Mesenchymal stem cell (in vitro differentiated cells and primary cell): ENCODE results near the gene CDC73.

Source experiments
- DNase-seq: peaks from one replicate; pipeline ENCODE4 v3.0.0-alpha.2; 2013
- H2AFZ ChIP-seq: one replicate; pipeline ENCODE4 v1.6.1; 2013; ENCODE audit warnings: low read depth, mild to moderate bottlenecking, control low read depth, inconsistent platforms, low read length, moderate library complexity
- H2AK5ac ChIP-seq: 2 replicates; pipeline ENCODE4 v1.6.1; 2013; ENCODE audit warnings: low read length, moderate library complexity, mild to moderate bottlenecking, inconsistent platforms; ENCODE audit not compliant: severe bottlenecking
- H2BK120ac ChIP-seq: one replicate; pipeline ENCODE4 v1.6.1; 2013; ENCODE audit warnings: low read depth, mild to moderate bottlenecking, inconsistent platforms, low read length, moderate library complexity
- H2BK12ac ChIP-seq, 2 experiments: one replicate each; pipeline ENCODE4 v1.6.1; 2013; ENCODE audit warnings: inconsistent platforms in 2 of 2, low read length in 2 of 2, mild to moderate bottlenecking in 2 of 2, moderate library complexity in 2 of 2, control low read depth in 1 of 2
- H2BK15ac ChIP-seq: one replicate; pipeline ENCODE4 v1.6.1; 2013; ENCODE audit warnings: mild to moderate bottlenecking, low read depth, inconsistent platforms; ENCODE audit not compliant: poor library complexity, severe bottlenecking
- H2BK5ac ChIP-seq: 2 replicates; pipeline ENCODE4 v1.6.1; 2013; ENCODE audit warnings: low read depth, mild to moderate bottlenecking, low read length, control low read depth, inconsistent platforms; ENCODE audit not compliant: poor library complexity, severe bottlenecking
- H3K14ac ChIP-seq, 2 experiments: one replicate each; pipeline ENCODE4 v1.6.1; 2013; ENCODE audit warnings: inconsistent platforms in 2 of 2, low read length in 2 of 2, control low read depth in 1 of 2, mild to moderate bottlenecking in 1 of 2, moderate library complexity in 1 of 2
- H3K18ac ChIP-seq, 2 experiments: one replicate each; pipeline ENCODE4 v1.6.1; 2013; ENCODE audit warnings: inconsistent platforms in 2 of 2, low read length in 2 of 2, control low read depth in 1 of 2, low read depth in 1 of 2, mild to moderate bottlenecking in 1 of 2
- H3K23ac ChIP-seq, 2 experiments: one replicate each; pipeline ENCODE4 v1.6.1; 2013; ENCODE audit warnings: inconsistent platforms in 2 of 2, low read length in 2 of 2, mild to moderate bottlenecking in 2 of 2, moderate library complexity in 2 of 2, control low read depth in 1 of 2
- H3K27ac ChIP-seq: 2 replicates; pipeline ENCODE4 v1.5.1; 2013; ENCODE audit warnings: mild to moderate bottlenecking, moderate library complexity, low read length, control low read depth, inconsistent platforms; ENCODE audit not compliant: poor library complexity, severe bottlenecking
- H3K27me3 ChIP-seq, 2 experiments: 2 replicates each; pipeline versions ENCODE4 v1.6.1 to v1.7.0; 2013; ENCODE audit warnings: low read length in 2 of 2, mild to moderate bottlenecking in 2 of 2, moderate library complexity in 2 of 2, control low read depth in 1 of 2, inconsistent platforms in 1 of 2; ENCODE audit not compliant: control insufficient read depth in 1 of 2, insufficient read depth in 1 of 2
- H3K36me3 ChIP-seq, 2 experiments: 2 replicates each; pipeline versions ENCODE4 v1.6.1 to v1.7.0; 2013; ENCODE audit warnings: low read length in 2 of 2, control low read depth in 1 of 2, inconsistent platforms in 1 of 2, low read depth in 1 of 2, mild to moderate bottlenecking in 1 of 2; ENCODE audit not compliant: insufficient read depth in 2 of 2, control insufficient read depth in 1 of 2
- H3K4ac ChIP-seq, 2 experiments: one replicate each; pipeline ENCODE4 v1.6.1; 2013; ENCODE audit warnings: inconsistent platforms in 2 of 2, low read length in 2 of 2, mild to moderate bottlenecking in 2 of 2, moderate library complexity in 2 of 2, control low read depth in 1 of 2, low read depth in 1 of 2
- H3K4me1 ChIP-seq: 2 replicates; pipeline ENCODE4 v1.6.1; 2013; ENCODE audit warnings: low read depth, low read length, control low read depth; ENCODE audit not compliant: control insufficient read depth, insufficient read depth
- H3K4me2 ChIP-seq: 2 replicates; pipeline ENCODE4 v1.6.1; 2013; ENCODE audit warnings: low read length, mild to moderate bottlenecking, inconsistent platforms; ENCODE audit not compliant: poor library complexity, severe bottlenecking
- H3K4me3 ChIP-seq, 2 experiments: 2 replicates each; pipeline versions ENCODE4 v1.5.1 to v1.7.0; 2013; ENCODE audit warnings: low read length in 2 of 2, mild to moderate bottlenecking in 2 of 2, control low read depth in 1 of 2, low read depth in 1 of 2; ENCODE audit not compliant: insufficient read depth in 1 of 2
- H3K79me1 ChIP-seq: replicated peaks from 2 replicates; pipeline ENCODE4 v1.6.1; 2013; ENCODE audit warnings: mild to moderate bottlenecking, control low read depth, low read length, inconsistent platforms; ENCODE audit not compliant: poor library complexity, severe bottlenecking
- H3K9ac ChIP-seq: 2 replicates; pipeline ENCODE4 v1.7.0; 2013; ENCODE audit warnings: mild to moderate bottlenecking, low read length, moderate library complexity
- H3K9me3 ChIP-seq: 2 replicates; pipeline ENCODE4 v1.7.0; 2013; ENCODE audit warnings: mild to moderate bottlenecking, low read length; ENCODE audit not compliant: control insufficient read depth
- H4K8ac ChIP-seq: one replicate; pipeline ENCODE4 v1.6.1; 2013; ENCODE audit warnings: inconsistent platforms, mild to moderate bottlenecking, low read length, moderate library complexity
- H4K91ac ChIP-seq: one replicate; pipeline ENCODE4 v1.6.1; 2013; ENCODE audit warnings: mild to moderate bottlenecking, low read length, inconsistent platforms
- WGBS: methylation state at CpG from one replicate; pipeline ENCODE4 v1.1.7; 2013; ENCODE audit warnings: mixed read lengths; 5-methylcytosine and 5-hydroxymethylcytosine counted together

CDC73 gene

GRCh38 chr1:193256019-193256418 is 134.2 kb downstream of the CDC73 start:
- Histone ChIP-seq H4K8ac (no peak overlapping the region), H3K14ac (no peak overlapping the region), H3K27me3 (no peaks in the 10 kb centered on the region), H3K79me1 (peaks cover 3% of the 10 kb centered on the region), H3K9me3 (no peaks in the 10 kb centered on the region), H2AFZ (no peak overlapping the region), H3K18ac (no peak overlapping the region), H3K27ac (no peak overlapping the region), H2BK12ac (no peak overlapping the region), H3K4me3 (no peak overlapping the region), H3K4ac (no peak overlapping the region), H3K36me3 (peaks cover 0 to 46% of the 10 kb centered on the region in 2 experiments), H2AK5ac (no peak overlapping the region), H3K23ac (no peak overlapping the region), H3K4me1 (no peaks in the 10 kb centered on the region), H2BK5ac (no peak overlapping the region), H3K4me2 (no peak overlapping the region), H4K91ac (no peak overlapping the region), H3K9ac (no peak overlapping the region), H2BK120ac (no peak overlapping the region), H2BK15ac (no peak overlapping the region)
- DNase-seq: no peak

- Histone ChIP-seq H4K8ac (no peak overlapping the region), H2BK15ac (no peak overlapping the region), H3K14ac (no peak overlapping the region), H3K27me3 (no peaks in the 10 kb centered on the region), H2BK12ac (no peak overlapping the region), H3K9ac (no peak overlapping the region), H2AFZ (no peak overlapping the region), H2AK5ac (no peak overlapping the region), H3K4me3 (no peak overlapping the region), H3K9me3 (no peaks in the 10 kb centered on the region), H4K91ac (no peak overlapping the region), H2BK120ac (no peak overlapping the region), H3K4ac (no peak overlapping the region), H3K18ac (no peak overlapping the region), H2BK5ac (no peak overlapping the region), H3K27ac (no peak overlapping the region), H3K4me2 (no peak overlapping the region), H3K36me3 (peaks cover 3 to 53% of the 10 kb centered on the region in 2 experiments), H3K4me1 (no peaks in the 10 kb centered on the region), H3K23ac (no peak overlapping the region), H3K79me1 (peaks cover 4% of the 10 kb centered on the region)
- no peak for DNase-seq
- WGBS: 100% methylated on average over 1 of the region's 2 CpGs
These were observed 137.8 kb downstream of the CDC73 start for GRCh38 chr1:193259636-193260035.

- no peak overlapping the region for H2AFZ ChIP-seq
- no peak overlapping the region for H3K27ac ChIP-seq
- H3K23ac ChIP-seq: no peak overlapping the region
- H3K18ac ChIP-seq: peak overlapping the region in 1 of 2 experiments; percentile 66
- no peak overlapping the region for H2BK15ac ChIP-seq
- no peak overlapping the region for H2BK120ac ChIP-seq
- WGBS: 86% methylated on average over 4 of the region's 4 CpGs
- H4K91ac ChIP-seq: no peak overlapping the region
- H3K9ac ChIP-seq: no peak overlapping the region
- no peaks in the 10 kb centered on the region for H3K9me3 ChIP-seq
- H3K4me2 ChIP-seq: no peak overlapping the region
- no peak overlapping the region for H3K4me3 ChIP-seq
- no peak overlapping the region for H2BK12ac ChIP-seq
- H3K36me3 ChIP-seq: peaks cover 3 to 55% of the 10 kb centered on the region in 2 experiments
- H4K8ac ChIP-seq: no peak overlapping the region
- no peaks in the 10 kb centered on the region for H3K4me1 ChIP-seq
- peaks cover 4% of the 10 kb centered on the region for H3K79me1 ChIP-seq
- no peak overlapping the region for H2AK5ac ChIP-seq
- no peak overlapping the region for H2BK5ac ChIP-seq
- H3K4ac ChIP-seq: no peak overlapping the region
- H3K14ac ChIP-seq: no peak overlapping the region
- H3K27me3 ChIP-seq: no peaks in the 10 kb centered on the region
- DNase-seq: no peak
These were observed 138.4 kb downstream of the CDC73 start for GRCh38 chr1:193260056-193260745.

GRCh38 chr1:193260896-193261295 is 139.1 kb downstream of the CDC73 start:
- H3K9me3 ChIP-seq: no peaks in the 10 kb centered on the region
- peaks cover 4% of the 10 kb centered on the region for H3K79me1 ChIP-seq
- H3K9ac ChIP-seq: no peak overlapping the region
- no peak overlapping the region for H3K27ac ChIP-seq
- no peak overlapping the region for H3K4ac ChIP-seq
- H2BK12ac ChIP-seq: no peak overlapping the region
- H3K4me2 ChIP-seq: no peak overlapping the region
- H2BK5ac ChIP-seq: no peak overlapping the region
- H3K4me1 ChIP-seq: no peaks in the 10 kb centered on the region
- H4K8ac ChIP-seq: no peak overlapping the region
- no peak overlapping the region for H2AK5ac ChIP-seq
- H2AFZ ChIP-seq: no peak overlapping the region
- no peak overlapping the region for H3K18ac ChIP-seq
- no peak overlapping the region for H3K14ac ChIP-seq
- DNase-seq: peak; percentile 19
- no peak overlapping the region for H4K91ac ChIP-seq
- peaks cover 3 to 61% of the 10 kb centered on the region in 2 experiments for H3K36me3 ChIP-seq
- H3K23ac ChIP-seq: no peak overlapping the region
- no peak overlapping the region for H2BK15ac ChIP-seq
- no peak overlapping the region for H3K4me3 ChIP-seq
- H2BK120ac ChIP-seq: no peak overlapping the region
- no peaks in the 10 kb centered on the region for H3K27me3 ChIP-seq
